SK-N-SH (cell line): ENCODE measurements around the gene NSUN2.

Experiments
- CTCF ChIP-seq: fragments of 200-600 bp; sonication (generic); IDR thresholded peaks from 2 replicates; pipeline ENCODE4 v1.6.1; 2017; ENCODE audit warnings: antibody characterized with exemption, mild to moderate bottlenecking, moderate library complexity
- ELF1 ChIP-seq: IDR thresholded peaks from 2 replicates; pipeline ENCODE4 v1.4.0; 2012
- EP300 ChIP-seq, 2 experiments: IDR thresholded peaks; 2 replicates each; pipeline versions ENCODE4 v1.4.0 to v1.6.1; 2012; ENCODE audit warnings: borderline replicate concordance in 1 of 2, low read depth in 1 of 2, low read length in 1 of 2
- EZH2phosphoT487 ChIP-seq: fragments of 200-600 bp; sonication (generic); IDR thresholded peaks from 2 replicates; pipeline ENCODE4 v1.6.1; 2017; ENCODE audit warnings: low read depth, mixed run types, mild to moderate bottlenecking, antibody characterized with exemption, moderate library complexity, borderline replicate concordance
- POLR2AphosphoS5 ChIP-seq: IDR thresholded peaks from 2 replicates; pipeline ENCODE4 v1.6.1; 2012; ENCODE audit warnings: low read depth, low read length
- RAD21 ChIP-seq: IDR thresholded peaks from 2 replicates; pipeline ENCODE4 v1.6.1; 2012; ENCODE audit warnings: mild to moderate bottlenecking, low read length
- RXRA ChIP-seq: IDR thresholded peaks from 2 replicates; pipeline ENCODE4 v1.4.0; 2012; ENCODE audit warnings: low read depth, mild to moderate bottlenecking, borderline replicate concordance
- SIN3A ChIP-seq: IDR thresholded peaks from 2 replicates; pipeline ENCODE4 v1.6.1; 2012; ENCODE audit warnings: low read depth, mild to moderate bottlenecking, low read length, moderate library complexity, borderline replicate concordance
- TCF12 ChIP-seq: IDR thresholded peaks from 2 replicates; pipeline ENCODE4 v1.4.0; 2012
- USF1 ChIP-seq: IDR thresholded peaks from 2 replicates; pipeline ENCODE4 v1.4.0; 2012; ENCODE audit warnings: low read depth, borderline replicate concordance
- USF2 ChIP-seq: fragments of 150-350 bp; IDR thresholded peaks from 2 replicates; pipeline ENCODE4 v1.6.1; 2017; ENCODE audit warnings: antibody characterized with exemption, low read length, low read depth, borderline replicate concordance

- TF ChIP-seq EZH2phosphoT487 (no peak), RXRA (no peak), CTCF (no peak), USF2 (no peak), EP300 (IDR thresholded peaks at IDR 0.05; ENCODE audit: borderline replicate concordance in 1 of 2, low read depth in 1 of 2, low read length in 1 of 2) (no peak), TCF12 (no peak), POLR2AphosphoS5 (no peak), RAD21 (no peak), USF1 (no peak), SIN3A (no peak), ELF1 (no peak)
Measured at GRCh38 chr5:6582507-6583048, 50.3 kb downstream of the NSUN2 start.
